BJ (cell line): Measurements from ENCODE around the gene EWSR1. TPM values are rescaled to one million over a fixed set of nuclear protein-coding genes. Genes with fewer than 3 reads are reported as not detected.
"Not testable (repeated sequence)": the region's sequence is repeated elsewhere in the genome, so short reads cannot be mapped to it uniquely, and the experiment has no call there.

Experiments
- CTCF ChIA-PET: fragments of 350-600 bp; formaldehyde crosslinking; extraction: SDS; loops from one replicate; lab custom pipeline; 2021; ENCODE audit warnings: antibody characterized with exemption, inconsistent platforms; lab: Yijun Ruan, JAX
- POLR2A ChIA-PET: fragments of 300-600 bp; sonication (Branson Sonifier 250); formaldehyde crosslinking; extraction: SDS; loops from one replicate; lab custom pipeline; 2021; ENCODE audit warnings: antibody characterized with exemption; lab: Charles Lee
- DNase-seq: peaks from one replicate; pipeline ENCODE4 v3.0.0-alpha.2; 2011; ENCODE audit warnings: low read depth
- H3K27me3 ChIP-seq: 2 replicates; pipeline ENCODE4 v1.6.0; 2011; ENCODE audit warnings: low read length; ENCODE audit not compliant: control insufficient read depth, insufficient read depth
- H3K36me3 ChIP-seq: 2 replicates; pipeline ENCODE4 v1.5.1; 2011; ENCODE audit warnings: low read length; ENCODE audit not compliant: control insufficient read depth, insufficient read depth
- H3K4me3 ChIP-seq: 2 replicates; pipeline ENCODE4 v1.5.1; 2011; ENCODE audit warnings: low read depth, mild to moderate bottlenecking, control low read depth, low read length
- polyA minus RNA-seq: library from RNA; depleted of rRNA, polyadenylated mRNA; stranded (reverse); fragments of >200 nt; gene quantifications from 2 replicates; pipeline ENCODE4 v1.2.3, GENCODE V29; 2011; rRNA and poly(A)+ RNA removed
- polyA plus RNA-seq: library from polyadenylated mRNA; depleted of rRNA; stranded (reverse); fragments of >200 nt; gene quantifications from 2 replicates; pipeline ENCODE4 v1.2.3, GENCODE V29; 2011; rRNA removed
- TF ChIP-seq, protein P1 (sequence below): IDR thresholded peaks from 2 replicates; pipeline ENCODE4 v1.5.1; 2011; ENCODE audit warnings: low read depth, mild to moderate bottlenecking, control low read depth, inconsistent platforms, low read length, moderate library complexity; ENCODE audit not compliant: insufficient read depth

Gene EWSR1, protein sequence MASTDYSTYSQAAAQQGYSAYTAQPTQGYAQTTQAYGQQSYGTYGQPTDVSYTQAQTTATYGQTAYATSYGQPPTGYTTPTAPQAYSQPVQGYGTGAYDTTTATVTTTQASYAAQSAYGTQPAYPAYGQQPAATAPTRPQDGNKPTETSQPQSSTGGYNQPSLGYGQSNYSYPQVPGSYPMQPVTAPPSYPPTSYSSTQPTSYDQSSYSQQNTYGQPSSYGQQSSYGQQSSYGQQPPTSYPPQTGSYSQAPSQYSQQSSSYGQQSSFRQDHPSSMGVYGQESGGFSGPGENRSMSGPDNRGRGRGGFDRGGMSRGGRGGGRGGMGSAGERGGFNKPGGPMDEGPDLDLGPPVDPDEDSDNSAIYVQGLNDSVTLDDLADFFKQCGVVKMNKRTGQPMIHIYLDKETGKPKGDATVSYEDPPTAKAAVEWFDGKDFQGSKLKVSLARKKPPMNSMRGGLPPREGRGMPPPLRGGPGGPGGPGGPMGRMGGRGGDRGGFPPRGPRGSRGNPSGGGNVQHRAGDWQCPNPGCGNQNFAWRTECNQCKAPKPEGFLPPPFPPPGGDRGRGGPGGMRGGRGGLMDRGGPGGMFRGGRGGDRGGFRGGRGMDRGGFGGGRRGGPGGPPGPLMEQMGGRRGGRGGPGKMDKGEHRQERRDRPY
- polyA plus RNA-seq = 134 and 206 TPM in 2 replicates
- 127 and 216 TPM in 2 replicates for polyA minus RNA-seq

DNA sequence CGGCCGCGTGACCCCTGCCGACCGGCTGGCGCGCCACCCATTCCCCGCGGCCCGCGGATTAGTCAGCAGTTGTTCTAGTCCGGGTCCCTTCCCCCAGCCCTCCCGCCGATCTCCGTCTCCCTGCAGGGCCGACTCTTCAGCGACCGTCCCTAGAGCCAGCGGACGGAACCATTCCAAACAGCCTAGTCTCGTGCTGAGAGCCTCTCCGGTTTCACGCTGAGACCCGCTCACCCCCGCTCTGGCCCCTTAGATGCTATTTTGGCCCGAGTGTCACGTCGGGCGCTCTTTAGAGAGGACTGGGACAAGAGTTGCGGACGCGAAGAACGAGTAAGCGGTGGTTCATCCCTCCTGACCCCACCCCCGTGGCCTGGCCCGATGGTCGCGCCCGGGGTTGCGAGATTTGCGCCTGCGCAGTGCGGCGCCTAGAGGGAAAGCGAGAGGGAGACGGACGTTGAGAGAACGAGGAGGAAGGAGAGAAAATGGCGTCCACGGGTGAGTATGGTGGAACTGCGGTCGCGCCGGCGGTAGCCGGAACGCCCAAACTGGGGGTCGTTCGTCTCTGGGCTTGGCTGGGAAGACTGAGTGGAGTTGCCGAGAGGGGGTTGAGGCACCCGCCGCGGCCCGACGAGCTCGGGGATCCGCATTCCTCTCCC is at the start of gene EWSR1, which contains the start of gene RHBDD3:
EWSR1 (plus strand) TSS at position 411 of the 653 bp plus-strand sequence; CDS start at position 480, 69 bp downstream.
RHBDD3 (minus strand) TSS at position 124 of the 653 bp plus-strand sequence. CDS start 2,355 bp downstream, outside the sequence.
- H3K27me3 ChIP-seq = no peaks in the 10 kb centered on the region
- TF ChIP-seq, protein P1, sequence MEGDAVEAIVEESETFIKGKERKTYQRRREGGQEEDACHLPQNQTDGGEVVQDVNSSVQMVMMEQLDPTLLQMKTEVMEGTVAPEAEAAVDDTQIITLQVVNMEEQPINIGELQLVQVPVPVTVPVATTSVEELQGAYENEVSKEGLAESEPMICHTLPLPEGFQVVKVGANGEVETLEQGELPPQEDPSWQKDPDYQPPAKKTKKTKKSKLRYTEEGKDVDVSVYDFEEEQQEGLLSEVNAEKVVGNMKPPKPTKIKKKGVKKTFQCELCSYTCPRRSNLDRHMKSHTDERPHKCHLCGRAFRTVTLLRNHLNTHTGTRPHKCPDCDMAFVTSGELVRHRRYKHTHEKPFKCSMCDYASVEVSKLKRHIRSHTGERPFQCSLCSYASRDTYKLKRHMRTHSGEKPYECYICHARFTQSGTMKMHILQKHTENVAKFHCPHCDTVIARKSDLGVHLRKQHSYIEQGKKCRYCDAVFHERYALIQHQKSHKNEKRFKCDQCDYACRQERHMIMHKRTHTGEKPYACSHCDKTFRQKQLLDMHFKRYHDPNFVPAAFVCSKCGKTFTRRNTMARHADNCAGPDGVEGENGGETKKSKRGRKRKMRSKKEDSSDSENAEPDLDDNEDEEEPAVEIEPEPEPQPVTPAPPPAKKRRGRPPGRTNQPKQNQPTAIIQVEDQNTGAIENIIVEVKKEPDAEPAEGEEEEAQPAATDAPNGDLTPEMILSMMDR = no peak
- peaks cover 10% of the 10 kb centered on the region for H3K36me3 ChIP-seq
- peak within 1 kb of the TSS; percentile 88 for H3K4me3 ChIP-seq
- DNase-seq = no peak
- CTCF ChIA-PET = interaction anchor here (2.2 kb wide), 1 partner anchor 22 kb away, joined by 8 read pairs; no protein-coding TSS in a partner anchor
- POLR2A ChIA-PET = no interaction called here

DNA sequence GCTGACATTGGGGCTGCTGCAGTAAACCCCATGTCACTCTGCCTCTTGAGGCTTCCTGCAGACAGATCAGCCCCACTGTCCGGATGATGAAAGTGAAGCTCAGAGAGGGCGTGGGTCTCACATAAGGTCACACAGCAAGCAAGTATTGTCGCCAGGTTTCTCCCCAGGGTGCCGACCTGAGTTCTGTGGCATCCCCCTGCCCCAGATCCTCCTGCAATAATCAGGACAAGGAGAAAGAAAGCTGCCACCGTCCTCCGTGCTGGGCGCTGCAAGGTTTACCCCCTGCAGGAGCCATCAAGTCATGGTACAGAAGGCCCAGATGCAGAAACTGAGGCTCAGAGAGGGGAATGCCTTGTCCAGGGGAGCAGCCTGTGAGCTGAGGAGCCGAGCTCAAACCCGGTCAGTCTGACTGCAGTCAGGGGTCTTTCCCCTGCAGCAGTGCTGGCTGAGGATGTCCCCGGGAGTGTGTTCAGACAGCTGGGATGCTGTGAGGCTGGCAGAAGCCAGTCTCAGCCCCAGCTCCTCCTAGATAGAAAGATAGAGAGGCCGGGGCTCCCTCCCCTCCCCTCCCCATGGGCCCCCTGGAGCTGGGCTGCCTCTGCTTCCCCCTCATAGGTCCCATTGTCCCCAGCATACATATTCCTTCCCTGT is 49.2 kb upstream of the EWSR1 start:
- H3K4me3 ChIP-seq = no peak overlapping the region
- TF ChIP-seq, protein P1 = no peak
- POLR2A ChIA-PET = no interaction called here
- H3K36me3 ChIP-seq = no peaks in the 10 kb centered on the region
- DNase-seq = no peak
- peaks cover 6% of the 10 kb centered on the region; the same call in 1 of the 2 replicates for H3K27me3 ChIP-seq
- CTCF ChIA-PET = interaction anchor here (0.8 to 1.5 kb wide), 2 partner anchors 27 to 29 kb away, joined by 3 to 9 read pairs; no protein-coding TSS in a partner anchor

DNA sequence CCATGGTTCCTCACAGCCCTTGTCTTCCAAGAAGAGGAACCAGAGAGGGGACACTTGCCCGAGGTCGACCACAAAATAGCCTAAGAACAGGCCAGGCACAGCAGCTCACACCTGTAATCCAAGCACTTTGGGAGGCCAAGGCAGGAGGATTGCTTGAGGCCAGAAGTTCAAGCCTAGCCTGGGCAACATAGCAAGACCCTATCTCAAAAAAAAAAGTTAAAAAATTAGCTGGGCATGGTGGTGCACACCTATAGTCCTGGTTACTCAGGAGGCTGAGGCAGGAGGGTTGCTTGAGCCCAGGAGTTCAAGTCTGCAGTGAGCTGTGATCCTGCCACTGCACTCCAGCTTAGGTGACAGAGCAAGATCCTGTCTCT is 48.7 kb upstream of the EWSR1 start:
- H3K4me3 ChIP-seq, DNase-seq, H3K27me3 ChIP-seq, H3K36me3 ChIP-seq, POLR2A ChIA-PET: not testable (repeated sequence)
- CTCF ChIA-PET = interaction anchor here (0.8 to 1.5 kb wide), 2 partner anchors 26 to 28 kb away, joined by 3 to 9 read pairs; no protein-coding TSS in a partner anchor

DNA sequence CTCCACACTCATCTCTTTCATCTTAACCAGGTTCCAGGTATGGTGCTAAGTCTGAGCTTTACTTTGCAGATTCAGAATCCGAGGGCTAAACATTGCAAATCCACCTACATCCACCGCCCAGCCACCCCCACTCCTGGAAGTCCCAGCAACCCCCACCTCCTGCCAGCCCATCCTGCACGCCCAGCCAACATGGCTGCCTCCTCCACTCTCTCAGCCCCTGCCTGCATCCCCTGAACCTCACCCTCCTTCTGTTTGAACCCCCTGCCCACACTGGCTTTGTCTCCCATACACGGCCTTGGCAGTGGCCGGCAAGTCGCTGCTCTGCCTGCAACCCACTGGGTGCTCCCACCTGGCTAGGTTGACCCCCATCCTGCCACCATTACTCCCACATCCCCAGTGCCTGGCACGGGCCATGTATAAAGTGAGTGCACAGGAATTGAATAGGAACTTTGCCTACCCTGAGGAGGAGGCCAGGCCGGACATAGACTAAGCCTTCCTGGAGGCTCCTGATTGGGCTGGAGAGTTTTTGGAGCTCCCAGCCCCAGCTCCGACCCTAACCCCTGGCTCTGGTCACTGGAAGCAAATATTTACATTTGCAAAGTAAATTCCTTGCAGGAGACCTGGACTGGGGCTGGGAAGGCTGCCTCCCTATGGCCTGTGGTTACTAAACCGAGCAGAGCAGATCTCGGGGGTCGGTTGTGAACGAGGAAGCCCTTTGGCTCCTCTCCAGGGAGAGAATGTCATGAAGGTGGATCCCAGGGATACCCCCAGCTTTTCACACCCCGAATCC is 48.0 kb upstream of the EWSR1 start:
- no peaks in the 10 kb centered on the region for H3K36me3 ChIP-seq
- peaks cover 10% of the 10 kb centered on the region; the same call in 1 of the 2 replicates for H3K27me3 ChIP-seq
- TF ChIP-seq, protein P1 = no peak
- H3K4me3 ChIP-seq = no peak overlapping the region
- ChIA-PET POLR2A (no interaction called here), CTCF (interaction anchor here (1.1 to 1.8 kb wide), 3 partner anchors 10 to 26 kb away, joined by 3 to 9 read pairs (median 5); no protein-coding TSS in a partner anchor)
- DNase-seq = no peak
